GM18858 (cell line): Measurements from ENCODE around the gene IDS.

Source experiments
- ATAC-seq: cut with Tn5 transposase; IDR thresholded peaks from one replicate; pipeline ENCODE4 v1.9.1; 2021; ENCODE audit not compliant: unreplicated experiment

Gene IDS

DNA sequence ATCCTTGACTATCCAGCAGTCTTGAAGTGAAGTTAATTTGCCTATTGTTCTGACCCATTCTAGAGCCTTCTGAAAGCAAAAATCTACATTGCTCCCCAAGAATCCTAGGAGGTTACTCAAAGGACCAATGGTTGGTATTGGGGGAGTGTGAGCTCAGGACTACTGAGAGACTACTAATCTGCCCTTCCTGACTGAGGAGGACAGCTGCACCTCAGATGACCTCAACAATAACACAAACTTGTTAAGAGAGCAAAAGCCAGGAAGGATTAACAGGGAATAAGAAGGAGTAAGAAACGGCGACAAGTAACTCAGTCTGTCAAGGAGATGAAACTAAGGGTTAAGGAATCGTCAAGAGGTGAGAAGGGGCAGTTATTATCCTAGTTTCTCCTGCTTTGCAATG is 43.4 kb downstream of the IDS start:
- no peak for ATAC-seq

DNA sequence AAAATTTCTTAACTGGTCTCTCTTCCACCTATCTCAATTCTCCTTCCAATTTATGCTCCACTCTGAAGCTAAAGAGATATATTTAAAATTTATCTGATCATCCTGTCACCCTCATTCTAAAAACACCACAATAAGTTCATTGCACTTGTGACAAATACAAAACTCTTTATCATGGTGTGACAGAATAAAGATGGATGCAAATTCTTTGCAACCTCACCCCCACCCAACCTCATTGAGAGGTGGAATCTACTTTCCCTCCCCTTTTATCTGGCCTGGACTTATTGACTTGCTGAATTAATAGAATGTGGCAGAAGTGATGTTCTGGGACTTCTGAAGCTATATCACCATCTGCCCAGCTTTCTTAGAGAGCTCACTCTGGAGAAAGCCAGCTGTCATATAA is 46.5 kb downstream of the IDS start:
- no peak for ATAC-seq

DNA sequence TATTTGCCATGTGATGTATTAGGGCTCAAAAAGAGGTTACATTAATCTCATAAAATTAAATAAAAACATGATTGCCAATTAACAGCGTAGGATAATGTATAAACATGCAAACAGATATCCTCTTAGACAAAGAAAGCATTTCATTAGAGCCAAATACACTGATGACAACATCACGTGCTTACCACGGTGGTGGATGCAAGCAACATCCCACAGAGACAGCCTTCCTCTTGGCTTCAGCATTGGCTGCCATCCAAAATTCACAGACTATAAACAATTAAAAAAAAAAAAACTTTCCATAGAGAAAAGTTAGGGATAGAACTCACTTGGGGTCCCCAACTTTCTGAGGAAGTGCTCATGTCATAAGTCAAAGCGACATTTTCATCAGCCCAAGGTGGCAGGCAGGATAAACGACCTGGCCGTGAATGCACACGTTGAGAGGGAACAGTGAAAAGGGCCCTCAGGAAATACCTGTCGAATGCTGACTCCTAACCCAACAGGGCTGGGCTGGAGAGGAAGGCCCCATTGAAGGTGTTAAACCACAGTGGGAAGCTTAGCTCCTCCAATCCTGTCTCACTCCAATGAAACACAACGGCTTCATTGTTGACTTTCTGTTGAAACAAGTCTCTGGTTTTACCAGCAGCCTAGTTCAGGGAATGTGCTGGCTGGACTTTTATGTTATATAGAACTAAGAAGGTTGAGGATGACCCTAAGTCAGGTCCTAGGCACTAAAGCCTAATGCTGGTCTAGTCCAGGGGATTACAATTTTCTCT is 48.4 kb downstream of the IDS start:
- ATAC-seq = no peak

DNA sequence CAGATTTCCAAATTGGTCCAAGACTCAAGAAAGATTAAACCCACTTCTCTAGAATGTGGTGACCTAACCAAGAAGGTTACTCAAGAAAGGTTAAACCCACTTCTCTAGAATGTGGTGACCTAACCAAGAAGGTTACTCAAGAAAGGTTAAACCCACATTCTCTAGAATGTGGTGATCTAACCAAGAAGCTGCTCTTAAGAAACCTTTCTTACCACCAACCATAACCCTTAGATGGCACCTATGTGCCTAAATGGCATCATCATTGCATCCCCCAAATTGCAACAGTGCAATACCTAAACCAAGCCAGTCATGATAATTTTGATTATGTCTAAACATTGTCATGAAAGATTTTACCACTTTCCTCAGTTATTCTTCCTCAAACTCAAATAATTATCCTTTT is 49.2 kb downstream of the IDS start:
- ATAC-seq = no peak

DNA sequence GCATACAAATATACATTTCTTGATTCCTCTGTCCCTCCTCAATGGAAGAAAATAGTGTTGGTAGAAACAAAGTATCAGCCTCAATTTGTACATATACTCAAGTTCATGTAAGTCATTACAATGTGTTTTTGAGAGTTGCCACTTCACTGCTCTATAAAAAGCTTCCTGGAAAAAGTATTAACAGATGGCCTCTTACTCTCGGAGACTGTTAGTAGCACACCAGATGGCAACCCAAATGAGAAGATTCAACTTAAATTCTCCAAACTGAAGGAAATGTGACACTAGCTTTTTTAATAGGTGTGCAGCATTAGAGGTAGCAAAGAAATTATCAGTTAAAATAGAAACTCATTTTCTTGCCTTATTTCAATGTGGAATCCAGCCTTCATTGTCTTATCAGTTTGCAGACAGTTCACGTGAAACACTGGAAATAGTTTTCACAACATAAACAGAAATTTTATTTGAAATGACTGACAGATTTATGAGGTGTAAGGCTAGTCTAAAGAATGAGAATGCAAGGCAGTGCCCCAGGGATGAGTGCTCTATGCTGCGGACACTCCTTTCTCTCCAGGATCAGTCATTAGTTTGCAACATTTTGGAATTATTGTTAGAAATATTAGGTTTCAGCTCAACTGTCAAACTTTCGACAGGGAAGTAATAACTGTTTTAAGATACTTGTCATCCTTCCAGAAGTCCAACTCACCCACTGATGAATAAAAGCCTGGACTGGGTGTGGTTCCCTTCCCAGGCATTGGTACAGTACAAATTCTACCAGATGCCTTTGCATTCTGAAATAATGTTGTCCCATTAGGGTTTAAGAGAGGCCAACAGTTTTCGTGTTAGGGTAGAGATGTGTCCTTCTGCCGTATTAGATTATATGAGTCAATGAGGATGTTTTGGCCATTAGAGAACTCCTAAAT is 50.9 kb downstream of the IDS start:
- no peak for ATAC-seq

DNA sequence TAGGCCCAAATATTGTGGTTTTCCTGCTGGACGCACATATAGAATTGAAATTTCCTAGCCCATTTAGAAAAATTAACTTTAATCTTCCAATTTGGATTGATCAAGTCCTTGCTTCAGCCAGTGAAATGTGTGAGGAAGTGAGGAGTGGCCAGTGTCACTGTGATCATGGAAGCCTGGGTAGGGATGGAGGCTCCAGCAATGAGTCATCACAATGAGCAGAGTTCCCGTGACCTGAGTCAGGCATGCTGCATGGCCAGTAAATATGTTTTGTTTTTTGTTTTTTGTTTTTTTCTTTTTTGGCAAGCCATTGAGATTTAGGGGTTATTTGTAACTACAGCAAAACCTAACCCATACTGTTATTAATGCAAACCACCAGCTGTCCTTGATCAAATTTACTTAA is 52.1 kb downstream of the IDS start:
- ATAC-seq = no peak

DNA sequence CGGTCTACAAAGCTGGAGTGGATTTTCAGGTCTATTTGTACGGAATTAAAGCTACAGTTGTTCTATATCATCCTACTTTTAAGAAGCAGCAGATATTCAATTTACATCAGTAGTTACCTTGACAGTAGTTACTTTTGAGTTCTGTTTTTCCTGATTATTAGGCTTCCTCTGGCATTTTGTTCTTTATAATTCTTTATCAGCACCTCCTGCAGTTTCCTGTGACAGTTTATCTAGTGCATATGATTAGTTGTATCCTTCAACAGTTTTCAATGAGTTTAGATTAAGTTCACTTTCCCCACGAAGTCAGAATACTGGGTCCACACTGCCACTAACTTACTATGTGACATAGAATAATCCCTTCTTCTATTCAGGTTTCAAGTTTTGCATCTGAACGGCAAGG is 71.7 kb downstream of the IDS start:
- no peak for ATAC-seq

DNA sequence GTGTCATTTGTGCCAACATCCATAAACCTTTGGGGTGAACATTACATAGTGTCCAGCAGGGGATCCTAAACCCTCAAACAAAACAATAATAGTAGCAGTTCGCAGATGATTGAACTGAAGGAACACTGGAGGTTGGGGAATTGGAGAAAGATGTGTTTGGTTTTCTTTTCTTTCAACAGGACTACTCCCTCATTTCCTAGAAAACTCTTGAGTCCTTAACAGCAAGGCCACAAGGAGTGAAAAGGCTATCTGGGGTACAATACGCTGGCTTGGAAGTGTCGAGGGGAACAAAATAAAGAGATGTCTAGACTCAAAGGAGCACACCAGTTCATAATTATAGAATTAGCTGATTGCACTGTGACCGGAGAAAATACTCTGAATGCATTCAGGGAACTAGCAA is 72.1 kb downstream of the IDS start:
- no peak for ATAC-seq
